ENCODE measurements around the gene PCOLCE2. TPM values are rescaled to one million over a fixed set of nuclear protein-coding genes. Genes with fewer than 3 reads are reported as not detected.

PCOLCE2 gene
- total RNA-seq, 1 donor from 2014 or later, result 32.5 TPM

DNA sequence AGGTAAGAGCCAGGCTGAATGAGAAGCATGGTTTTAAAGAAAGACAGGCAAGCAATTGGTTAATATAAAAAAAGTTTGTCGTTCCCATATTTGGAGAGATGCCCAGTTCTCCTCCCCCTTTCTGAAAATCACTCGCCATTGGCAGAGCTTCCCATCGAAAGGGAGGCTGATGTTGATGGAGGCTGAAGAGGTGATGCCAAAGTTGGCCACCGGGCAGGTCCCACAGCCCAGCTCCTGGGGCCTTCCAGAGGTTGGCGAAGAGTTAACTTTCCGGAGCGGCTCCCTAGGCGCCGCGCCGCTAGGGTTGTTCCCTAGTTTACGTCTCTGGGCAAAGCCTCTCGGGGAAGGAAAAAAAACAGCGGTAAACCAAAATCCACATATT lies 793 bp downstream of the PCOLCE2 start:
- peak overlapping the region; percentile 13 for H3K27ac Mint-ChIP-seq
- no peaks in the 10 kb centered on the region for H4K20me1 ChIP-seq (ENCODE audit: low read depth)
- H3K4me3 Mint-ChIP-seq, result peak overlapping the region; percentile 88
- H3K4me1 ChIP-seq, result peaks cover 5% of the 10 kb centered on the region
- peaks cover 20% of the 10 kb centered on the region for H3K27me3 Mint-ChIP-seq (ENCODE audit: insufficient read depth, low read depth)
- no peaks in the 10 kb centered on the region for H3K36me3 Mint-ChIP-seq
- no peak overlapping the region for H3K9ac ChIP-seq
- TF ChIP-seq EZH2 (IDR thresholded peaks at IDR 0.05) (no peak), CTCF (IDR thresholded peaks at IDR 0.05) (peak; percentile 18), EZH2phosphoT487 (IDR thresholded peaks at IDR 0.05) (peak; percentile 6)
- H3K9me3 ChIP-seq (ENCODE audit: low read depth), result no peaks in the 10 kb centered on the region
- no peak for DNase-seq (ENCODE audit: low spot score)
- H3K27ac ChIP-seq, result no peak overlapping the region
- peaks cover 7% of the 10 kb centered on the region for H3K4me1 Mint-ChIP-seq
- no peaks in the 10 kb centered on the region for H3K79me2 ChIP-seq (ENCODE audit: low read depth)
- peak overlapping the region; percentile 62 for H3K4me3 ChIP-seq
- no peaks in the 10 kb centered on the region for H3K9me3 Mint-ChIP-seq
- H3K4me2 ChIP-seq, result peak overlapping the region; percentile 90
- H3F3A ChIP-seq (ENCODE audit: low read depth), result peaks cover 9% of the 10 kb centered on the region
- peak overlapping the region; percentile 99 for H2AFZ ChIP-seq (replicated peaks)
- H3K36me3 ChIP-seq, result no peaks in the 10 kb centered on the region
- peaks cover 14% of the 10 kb centered on the region for H3K27me3 ChIP-seq

DNA sequence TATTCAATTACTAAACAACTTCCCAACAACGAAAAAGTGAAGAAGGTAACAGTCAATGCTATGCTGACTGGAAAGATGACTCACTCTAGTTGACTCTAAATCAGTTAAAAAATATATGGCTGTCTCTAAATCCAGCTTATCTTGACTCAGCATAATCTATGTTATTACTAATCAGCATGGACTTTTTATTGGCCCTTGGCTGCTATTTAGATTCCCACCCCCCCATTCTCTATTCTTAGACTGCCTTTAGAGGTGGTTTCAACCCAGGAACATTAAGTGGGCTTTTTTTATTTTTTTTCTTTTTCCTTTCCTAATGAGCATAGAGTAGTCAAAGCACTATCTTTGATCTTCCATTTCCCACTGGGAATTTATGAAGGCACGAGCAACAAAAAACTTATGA lies 1.9 kb downstream of the PCOLCE2 start:
- no peak for DNase-seq (ENCODE audit: low spot score)
- Mint-ChIP-seq H3K4me3 (no peak overlapping the region), H3K27me3 (ENCODE audit: insufficient read depth, low read depth) (peaks cover 14% of the 10 kb centered on the region), H3K4me1 (peaks cover 7% of the 10 kb centered on the region), H3K36me3 (no peaks in the 10 kb centered on the region), H3K9me3 (no peaks in the 10 kb centered on the region), H3K27ac (no peak overlapping the region)
- Histone ChIP-seq H3K4me1 (peaks cover 5% of the 10 kb centered on the region), H3K9ac (no peak overlapping the region), H3K36me3 (no peaks in the 10 kb centered on the region), H3K27me3 (peaks cover 14% of the 10 kb centered on the region), H3K79me2 (ENCODE audit: low read depth) (no peaks in the 10 kb centered on the region), H2AFZ (replicated peaks) (no peak overlapping the region), H3K27ac (no peak overlapping the region), H3K4me3 (no peak overlapping the region), H4K20me1 (ENCODE audit: low read depth) (no peaks in the 10 kb centered on the region), H3K9me3 (ENCODE audit: low read depth) (no peaks in the 10 kb centered on the region), H3F3A (ENCODE audit: low read depth) (peaks cover 9% of the 10 kb centered on the region), H3K4me2 (no peak overlapping the region)
- TF ChIP-seq EZH2 (IDR thresholded peaks at IDR 0.05) (no peak), EZH2phosphoT487 (IDR thresholded peaks at IDR 0.05) (no peak), CTCF (IDR thresholded peaks at IDR 0.05) (no peak)

GRCh38 chr3:142886021-142886420 lies 2.9 kb downstream of the PCOLCE2 start:
- no peak overlapping the region for H3K27ac Mint-ChIP-seq
- H3K27me3 Mint-ChIP-seq (ENCODE audit: insufficient read depth, low read depth), result peaks cover 11% of the 10 kb centered on the region
- H3K4me1 ChIP-seq, result peaks cover 5% of the 10 kb centered on the region
- no peak overlapping the region for H3K4me3 Mint-ChIP-seq
- peaks cover 14% of the 10 kb centered on the region for H3K27me3 ChIP-seq
- no peak overlapping the region for H3K27ac ChIP-seq
- TF ChIP-seq EZH2phosphoT487 (IDR thresholded peaks at IDR 0.05) (no peak), CTCF (IDR thresholded peaks at IDR 0.05) (no peak), EZH2 (IDR thresholded peaks at IDR 0.05) (no peak)
- H3F3A ChIP-seq (ENCODE audit: low read depth), result peaks cover 9% of the 10 kb centered on the region
- H3K36me3 ChIP-seq, result no peaks in the 10 kb centered on the region
- H3K4me3 ChIP-seq, result no peak overlapping the region
- H3K79me2 ChIP-seq (ENCODE audit: low read depth), result no peaks in the 10 kb centered on the region
- H2AFZ ChIP-seq (replicated peaks), result no peak overlapping the region
- no peaks in the 10 kb centered on the region for H3K9me3 Mint-ChIP-seq
- H3K9me3 ChIP-seq (ENCODE audit: low read depth), result no peaks in the 10 kb centered on the region
- H3K4me1 Mint-ChIP-seq, result peaks cover 7% of the 10 kb centered on the region
- no peaks in the 10 kb centered on the region for H3K36me3 Mint-ChIP-seq
- H3K9ac ChIP-seq, result no peak overlapping the region
- DNase-seq (ENCODE audit: low spot score), result no peak
- no peaks in the 10 kb centered on the region for H4K20me1 ChIP-seq (ENCODE audit: low read depth)
- H3K4me2 ChIP-seq, result no peak overlapping the region
